ES-I3 (cell line): ENCODE measurements around the gene TRIM3.

Source experiments
- H3K36me3 ChIP-seq: 2 replicates; pipeline ENCODE4 v1.6.1; 2013; ENCODE audit warnings: mild to moderate bottlenecking, low read length, control low read depth, moderate library complexity; ENCODE audit not compliant: insufficient read depth
- H3K4me1 ChIP-seq: 2 replicates; pipeline ENCODE4 v1.6.1; 2013; ENCODE audit warnings: mild to moderate bottlenecking, control low read depth, low read length; ENCODE audit not compliant: insufficient read depth
- H3K9ac ChIP-seq: 2 replicates; pipeline ENCODE4 v1.6.1; 2013; ENCODE audit warnings: low read depth, mild to moderate bottlenecking, low read length, moderate library complexity
- H3K9me3 ChIP-seq: 2 replicates; pipeline ENCODE4 v1.6.1; 2013; ENCODE audit warnings: mild to moderate bottlenecking, low read length, moderate library complexity; ENCODE audit not compliant: control insufficient read depth, insufficient read depth

The TRIM3 gene

DNA sequence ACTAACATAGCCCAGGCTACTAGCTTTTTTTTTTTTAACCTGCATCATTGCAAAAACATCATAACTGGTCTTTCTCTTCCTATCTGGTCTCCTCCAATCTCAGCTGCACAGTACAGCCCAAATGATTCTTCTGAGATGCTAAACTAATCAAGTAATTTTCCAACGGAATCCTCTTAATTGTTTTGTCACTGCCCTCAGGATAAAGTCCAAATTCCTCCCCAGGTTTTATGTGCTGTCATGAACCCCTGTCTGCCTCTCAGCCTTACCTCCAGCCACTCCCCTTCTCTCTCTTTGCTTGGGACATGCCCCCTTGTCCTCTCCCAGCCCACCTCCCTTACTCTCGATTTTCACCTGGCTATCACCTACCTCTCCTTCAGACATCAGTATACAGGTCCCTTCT lies 67.4 kb downstream of the TRIM3 start:
- H3K9me3 ChIP-seq, result no peaks in the 10 kb centered on the region
- no peaks in the 10 kb centered on the region for H3K36me3 ChIP-seq
- H3K9ac ChIP-seq, result no peak overlapping the region
- peaks cover 6% of the 10 kb centered on the region; the same call in 1 of the 2 replicates for H3K4me1 ChIP-seq

DNA sequence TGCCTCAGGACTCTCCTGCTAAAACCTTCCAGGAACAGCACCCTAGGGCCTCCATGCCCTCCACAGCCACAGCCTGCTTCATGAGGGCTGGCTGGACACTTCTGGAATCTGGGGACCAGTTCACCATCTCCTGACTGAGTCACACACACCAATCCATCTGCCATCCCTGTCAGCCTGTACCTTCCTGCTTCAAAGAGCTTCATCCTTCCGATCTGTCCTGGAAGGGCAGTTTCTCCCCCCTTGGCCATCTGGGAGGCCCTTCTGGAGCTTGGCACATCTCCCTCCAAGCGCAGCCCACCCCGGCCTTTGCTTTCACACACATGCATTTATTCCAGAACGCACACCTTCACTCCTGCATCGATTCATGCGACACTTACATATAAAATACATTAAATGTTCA lies 67.9 kb downstream of the TRIM3 start:
- Histone ChIP-seq H3K9me3 (no peaks in the 10 kb centered on the region), H3K9ac (no peak overlapping the region), H3K36me3 (no peaks in the 10 kb centered on the region), H3K4me1 (peaks cover 6% of the 10 kb centered on the region; the same call in 1 of the 2 replicates)

DNA sequence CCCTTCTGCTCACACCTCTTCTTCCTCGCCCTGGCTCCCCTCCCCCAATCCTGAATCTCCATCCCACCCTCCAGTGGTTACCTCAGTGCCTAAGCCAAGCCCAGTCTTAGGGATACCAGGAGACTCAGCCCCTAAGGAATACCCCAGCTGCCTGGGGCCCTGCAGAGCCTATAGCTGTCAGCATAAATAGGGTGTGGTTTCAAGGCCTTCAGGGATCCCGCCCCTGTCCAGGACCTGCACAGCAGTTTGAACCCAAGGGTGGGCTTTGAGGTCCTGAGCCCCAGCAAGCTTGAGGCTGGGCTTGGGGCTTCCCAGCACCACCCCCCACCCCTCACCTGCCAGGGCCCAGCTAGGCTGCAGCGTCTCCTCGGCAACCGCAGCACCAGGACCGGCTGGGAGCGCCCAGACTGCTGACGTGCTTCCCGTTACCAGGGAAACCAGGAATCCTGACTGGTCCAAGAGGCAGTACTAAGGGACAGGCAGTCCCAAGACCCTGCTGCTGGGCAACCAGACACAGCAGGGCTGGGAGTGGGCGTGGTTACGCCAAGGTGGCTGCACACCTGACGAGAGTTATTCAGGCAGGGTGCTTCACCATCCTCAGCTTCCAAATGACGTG lies 68.6 kb downstream of the TRIM3 start:
- no peak overlapping the region for H3K9ac ChIP-seq
- no peaks in the 10 kb centered on the region for H3K36me3 ChIP-seq
- no peaks in the 10 kb centered on the region for H3K9me3 ChIP-seq
- peaks cover 6% of the 10 kb centered on the region; the same call in 1 of the 2 replicates for H3K4me1 ChIP-seq

DNA sequence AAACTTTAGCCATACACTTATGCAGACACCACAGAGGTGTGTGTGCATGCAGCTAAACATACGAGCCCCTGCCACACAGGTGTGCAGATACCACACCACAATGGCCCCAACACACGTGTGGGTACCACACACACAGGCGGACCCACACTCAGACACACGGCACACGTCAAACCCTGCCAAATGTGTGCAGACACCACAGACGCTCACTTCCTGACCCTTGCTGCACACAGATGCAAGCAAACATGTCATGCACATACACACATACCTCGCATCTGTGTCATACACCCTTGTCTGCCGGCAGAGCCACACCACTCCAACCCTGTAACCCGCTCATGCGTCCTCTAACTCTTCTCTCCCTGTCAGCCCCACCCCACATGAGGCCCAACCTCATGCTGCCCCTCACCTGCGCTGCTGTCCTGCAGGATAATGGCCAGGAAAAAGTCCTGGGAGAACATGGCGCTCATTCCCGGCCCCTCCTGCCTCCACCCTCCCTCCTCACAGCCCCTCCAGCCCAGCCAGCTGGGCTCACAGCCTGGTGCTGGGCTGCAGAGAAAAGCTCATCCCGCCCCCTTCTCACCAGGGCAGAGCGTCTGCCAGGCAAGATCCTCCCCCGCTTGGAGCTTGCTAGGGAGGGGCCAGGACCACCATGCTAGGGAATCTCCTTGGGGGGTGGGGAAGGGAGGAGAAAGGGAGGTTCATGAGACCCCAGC lies 69.2 kb downstream of the TRIM3 start:
- no peaks in the 10 kb centered on the region for H3K9me3 ChIP-seq
- H3K4me1 ChIP-seq, result peaks cover 6% of the 10 kb centered on the region; the same call in 1 of the 2 replicates
- no peaks in the 10 kb centered on the region for H3K36me3 ChIP-seq
- no peak overlapping the region for H3K9ac ChIP-seq

DNA sequence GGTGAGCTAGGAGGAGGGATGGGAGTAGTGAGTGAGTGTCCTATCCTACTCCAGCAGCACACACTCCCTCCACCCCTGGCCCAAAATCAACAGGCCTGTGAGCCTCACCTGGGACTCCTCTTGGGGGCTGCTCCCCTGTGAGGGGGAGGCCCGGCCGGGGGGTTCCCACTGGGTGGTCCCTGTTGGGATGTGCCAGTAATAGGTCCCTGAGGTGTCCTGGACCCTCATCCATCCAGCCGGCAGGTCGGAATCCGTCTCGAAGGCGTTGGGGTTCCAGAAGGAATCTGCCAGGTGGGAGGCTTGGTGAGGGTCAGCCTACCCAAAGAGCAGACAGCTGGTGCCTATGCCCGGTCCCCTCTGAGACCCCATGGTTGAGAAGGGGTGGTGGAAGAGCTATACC lies 70.2 kb downstream of the TRIM3 start:
- peaks cover 6% of the 10 kb centered on the region; the same call in 1 of the 2 replicates for H3K4me1 ChIP-seq
- H3K9me3 ChIP-seq, result no peaks in the 10 kb centered on the region
- H3K9ac ChIP-seq, result no peak overlapping the region
- no peaks in the 10 kb centered on the region for H3K36me3 ChIP-seq

DNA sequence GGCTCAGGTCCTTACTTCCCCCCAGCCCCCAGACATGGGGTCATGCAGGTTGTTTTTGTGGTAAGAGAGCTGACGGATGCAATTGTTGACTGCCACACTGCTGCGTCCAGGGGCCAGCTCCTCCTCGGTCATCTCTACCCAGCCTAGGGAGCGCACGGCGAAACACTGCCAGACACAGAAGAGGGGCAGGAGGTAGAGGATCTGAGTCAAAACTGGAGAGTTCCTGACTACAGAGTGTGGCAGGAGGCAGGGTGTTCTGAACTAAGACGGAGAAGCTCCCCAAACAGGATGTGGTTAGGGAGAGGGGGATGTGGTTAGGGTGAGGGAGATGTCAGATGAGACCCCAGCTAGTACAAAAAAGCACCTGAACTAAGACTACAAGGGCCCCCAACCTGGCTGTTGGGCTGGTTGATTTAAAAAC lies 71.2 kb downstream of the TRIM3 start:
- H3K9ac ChIP-seq, result no peak overlapping the region
- H3K4me1 ChIP-seq, result peaks cover 6% of the 10 kb centered on the region; the same call in 1 of the 2 replicates

DNA sequence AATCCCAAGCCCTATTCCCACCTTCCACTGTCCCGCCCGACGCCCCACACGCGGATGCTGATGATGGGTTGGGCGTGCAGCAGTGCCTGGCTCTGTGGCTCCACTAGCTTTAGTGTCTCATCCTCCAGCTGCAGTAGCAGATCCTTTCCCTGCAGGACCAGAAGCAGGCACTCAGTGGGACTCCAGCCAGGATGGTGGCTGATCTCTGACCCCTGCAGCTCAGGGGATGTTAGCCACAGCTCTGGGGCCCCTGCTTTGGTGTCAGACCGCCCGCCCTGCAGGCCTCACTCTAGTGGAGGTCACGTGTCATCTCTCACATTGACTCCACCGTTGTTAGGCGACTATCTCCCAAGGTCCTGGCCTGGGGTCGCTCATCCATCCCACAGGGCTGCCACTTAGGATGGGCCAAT lies 71.7 kb downstream of the TRIM3 start:
- Histone ChIP-seq H3K4me1 (peaks cover 6% of the 10 kb centered on the region; the same call in 1 of the 2 replicates), H3K9me3 (no peaks in the 10 kb centered on the region), H3K36me3 (no peaks in the 10 kb centered on the region), H3K9ac (no peak overlapping the region)

More for the DNA sequence above, 71.2 kb downstream of the TRIM3 start:
- Histone ChIP-seq H3K36me3 (no peaks in the 10 kb centered on the region), H3K9me3 (no peaks in the 10 kb centered on the region)

DNA sequence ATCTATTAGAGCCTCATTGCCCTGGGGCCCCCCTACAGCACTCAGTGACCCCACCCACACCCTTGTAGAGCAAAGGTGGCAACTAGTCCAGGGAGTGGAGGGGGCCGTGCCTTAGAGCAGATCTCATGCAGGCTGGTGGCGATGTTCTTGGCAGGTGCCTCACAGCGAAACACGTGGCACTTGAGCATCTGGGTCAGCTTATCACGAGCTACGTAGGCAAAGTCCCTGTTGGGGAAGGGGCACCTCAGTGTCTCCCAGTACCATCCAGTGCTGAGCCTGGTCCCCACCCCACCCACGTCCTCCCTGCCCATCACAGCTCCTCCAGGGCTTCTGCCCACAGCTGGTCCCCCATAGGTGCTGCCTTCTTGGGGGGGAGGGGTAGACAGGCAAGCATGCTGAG lies 72.3 kb downstream of the TRIM3 start:
- Histone ChIP-seq H3K9ac (no peak overlapping the region), H3K4me1 (peaks cover 6% of the 10 kb centered on the region; the same call in 1 of the 2 replicates), H3K36me3 (no peaks in the 10 kb centered on the region), H3K9me3 (no peaks in the 10 kb centered on the region)

DNA sequence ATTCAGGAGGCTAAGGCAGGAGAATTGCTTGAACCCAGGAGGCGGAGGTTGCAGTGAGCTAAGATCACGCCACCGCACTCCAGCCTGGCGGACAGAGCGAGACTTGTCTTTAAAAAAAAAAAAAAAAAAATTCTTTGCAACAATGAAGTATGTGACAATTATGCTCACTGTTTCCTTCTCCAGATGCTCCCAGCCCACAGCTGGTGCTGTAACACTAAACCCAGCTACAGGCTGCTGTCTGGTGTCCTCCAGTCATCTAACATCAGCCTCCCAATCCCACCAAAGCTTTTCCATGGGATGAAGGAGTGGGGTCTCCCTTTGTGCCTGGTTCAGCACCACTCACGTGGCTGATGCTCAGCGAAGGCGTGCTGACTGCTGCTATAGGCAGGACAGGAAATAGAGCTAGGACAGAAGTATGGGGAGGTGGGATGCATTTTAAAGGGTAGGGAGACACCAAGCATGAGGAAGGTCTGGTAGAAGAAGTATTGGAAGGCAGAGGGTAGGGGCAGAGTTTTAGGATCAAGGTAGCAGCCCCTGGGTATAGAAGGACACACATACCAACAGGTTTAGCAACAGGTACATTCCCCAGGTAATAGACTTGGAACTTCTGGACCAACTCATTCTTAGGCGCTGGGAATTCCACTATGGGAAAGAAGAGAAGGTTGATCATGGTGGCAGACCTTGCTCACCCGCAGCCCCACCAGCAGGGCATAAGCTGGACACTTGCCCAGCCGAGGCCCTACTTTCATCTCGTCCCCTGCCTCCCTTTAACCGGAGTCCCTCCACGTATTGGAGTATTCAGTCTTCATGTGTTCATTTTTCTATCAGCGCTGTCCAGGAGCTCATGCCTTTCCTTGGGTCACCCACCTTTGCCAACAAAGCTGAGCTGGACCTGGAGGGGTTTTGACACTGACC lies 73.1 kb downstream of the TRIM3 start:
- no peaks in the 10 kb centered on the region for H3K36me3 ChIP-seq
- no peaks in the 10 kb centered on the region for H3K9me3 ChIP-seq
- H3K9ac ChIP-seq, result no peak overlapping the region
- H3K4me1 ChIP-seq, result peaks cover 6% of the 10 kb centered on the region; the same call in 1 of the 2 replicates
